Measurements from ENCODE around the gene SFTA2.

SFTA2 gene

DNA sequence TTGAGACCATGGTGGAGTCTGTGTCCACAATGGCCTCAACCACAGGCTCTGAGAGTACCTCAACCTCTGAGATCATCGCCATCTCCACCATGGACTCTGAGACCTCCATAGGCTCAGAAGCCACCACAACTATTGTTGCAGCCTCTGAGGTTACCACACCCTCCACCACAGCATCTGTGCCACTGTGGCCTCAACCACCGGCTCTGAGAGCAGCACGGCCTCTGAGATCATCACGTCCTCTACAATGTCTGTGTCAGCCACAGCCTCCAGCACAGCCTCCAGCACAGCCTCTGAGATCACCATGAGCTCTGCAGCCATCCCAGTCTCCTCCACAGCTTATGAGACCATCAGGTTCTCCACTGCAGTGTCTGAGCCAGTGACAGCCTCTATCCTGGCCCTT, 32.1 kb upstream of the SFTA2 start:
- TF ChIP-seq EGR1 (IDR thresholded peaks at IDR 0.05) (no peak), TAF1 (IDR thresholded peaks at IDR 0.05; ENCODE audit: low read depth) (no peak), FOXM1 (IDR thresholded peaks at IDR 0.05; ENCODE audit: borderline replicate concordance, low read depth) (no peak), NFIC (IDR thresholded peaks at IDR 0.05) (no peak), EP300 (IDR thresholded peaks at IDR 0.05; ENCODE audit: borderline replicate concordance) (no peak), CREB1 (IDR thresholded peaks at IDR 0.05; ENCODE audit: low read depth) (no peak)
- TF ChIP-seq, protein P1, sequence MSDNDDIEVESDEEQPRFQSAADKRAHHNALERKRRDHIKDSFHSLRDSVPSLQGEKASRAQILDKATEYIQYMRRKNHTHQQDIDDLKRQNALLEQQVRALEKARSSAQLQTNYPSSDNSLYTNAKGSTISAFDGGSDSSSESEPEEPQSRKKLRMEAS (IDR thresholded peaks at IDR 0.05): no peak

DNA sequence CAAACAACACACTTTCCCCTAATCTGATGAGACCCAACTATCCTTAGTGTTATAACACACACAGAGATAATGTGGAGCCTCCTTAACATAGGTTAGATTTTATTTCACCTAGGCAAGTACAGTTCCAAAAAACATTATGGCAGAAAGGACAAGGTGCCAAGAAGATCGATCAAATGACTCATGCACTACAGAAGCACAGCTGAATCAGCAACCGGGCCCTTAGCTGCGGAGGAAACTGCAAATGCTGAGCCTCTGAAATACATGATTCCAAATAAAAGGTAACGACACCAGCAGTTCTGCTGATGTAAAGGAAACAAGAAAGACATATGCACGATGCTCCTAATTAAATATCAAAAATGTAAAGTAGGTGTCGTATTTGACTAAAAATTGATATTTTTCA, 31.7 kb upstream of the SFTA2 start:
- TF ChIP-seq, protein P2, sequence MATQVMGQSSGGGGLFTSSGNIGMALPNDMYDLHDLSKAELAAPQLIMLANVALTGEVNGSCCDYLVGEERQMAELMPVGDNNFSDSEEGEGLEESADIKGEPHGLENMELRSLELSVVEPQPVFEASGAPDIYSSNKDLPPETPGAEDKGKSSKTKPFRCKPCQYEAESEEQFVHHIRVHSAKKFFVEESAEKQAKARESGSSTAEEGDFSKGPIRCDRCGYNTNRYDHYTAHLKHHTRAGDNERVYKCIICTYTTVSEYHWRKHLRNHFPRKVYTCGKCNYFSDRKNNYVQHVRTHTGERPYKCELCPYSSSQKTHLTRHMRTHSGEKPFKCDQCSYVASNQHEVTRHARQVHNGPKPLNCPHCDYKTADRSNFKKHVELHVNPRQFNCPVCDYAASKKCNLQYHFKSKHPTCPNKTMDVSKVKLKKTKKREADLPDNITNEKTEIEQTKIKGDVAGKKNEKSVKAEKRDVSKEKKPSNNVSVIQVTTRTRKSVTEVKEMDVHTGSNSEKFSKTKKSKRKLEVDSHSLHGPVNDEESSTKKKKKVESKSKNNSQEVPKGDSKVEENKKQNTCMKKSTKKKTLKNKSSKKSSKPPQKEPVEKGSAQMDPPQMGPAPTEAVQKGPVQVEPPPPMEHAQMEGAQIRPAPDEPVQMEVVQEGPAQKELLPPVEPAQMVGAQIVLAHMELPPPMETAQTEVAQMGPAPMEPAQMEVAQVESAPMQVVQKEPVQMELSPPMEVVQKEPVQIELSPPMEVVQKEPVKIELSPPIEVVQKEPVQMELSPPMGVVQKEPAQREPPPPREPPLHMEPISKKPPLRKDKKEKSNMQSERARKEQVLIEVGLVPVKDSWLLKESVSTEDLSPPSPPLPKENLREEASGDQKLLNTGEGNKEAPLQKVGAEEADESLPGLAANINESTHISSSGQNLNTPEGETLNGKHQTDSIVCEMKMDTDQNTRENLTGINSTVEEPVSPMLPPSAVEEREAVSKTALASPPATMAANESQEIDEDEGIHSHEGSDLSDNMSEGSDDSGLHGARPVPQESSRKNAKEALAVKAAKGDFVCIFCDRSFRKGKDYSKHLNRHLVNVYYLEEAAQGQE (IDR thresholded peaks at IDR 0.05; ENCODE audit: low read depth): no peak
- no peak for TF ChIP-seq CEBPB (IDR thresholded peaks at IDR 0.05)
- no peak for TF ChIP-seq RAD21 (IDR thresholded peaks at IDR 0.05; ENCODE audit: low read depth)

DNA sequence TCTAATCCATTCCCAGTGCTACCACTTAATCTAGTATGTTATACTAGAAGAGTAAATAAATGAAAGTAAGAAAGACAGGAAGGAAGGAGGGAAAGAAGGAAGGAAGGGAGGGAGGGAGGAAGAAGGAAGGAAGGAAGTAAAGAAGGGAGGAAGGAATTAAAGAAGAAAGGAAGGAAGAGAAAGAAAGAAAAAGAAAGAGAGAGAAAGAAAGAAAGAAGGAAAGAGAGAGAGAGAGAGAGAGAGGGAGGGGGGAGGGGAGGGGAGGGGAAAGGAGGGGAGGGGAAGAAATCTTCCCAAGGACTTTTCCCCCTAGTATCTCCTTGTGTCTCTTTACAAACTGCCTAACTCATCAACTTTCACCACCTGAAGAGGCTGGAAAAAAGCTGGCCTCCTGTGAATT, 30.7 kb upstream of the SFTA2 start:
- TF ChIP-seq YY1 (IDR thresholded peaks at IDR 0.05; ENCODE audit: low read depth): no peak
- TF ChIP-seq FOXM1 (IDR thresholded peaks at IDR 0.05; ENCODE audit: borderline replicate concordance, low read depth): no peak
- no peak for TF ChIP-seq TEAD4 (IDR thresholded peaks at IDR 0.05)
- no peak for TF ChIP-seq NFIC (IDR thresholded peaks at IDR 0.05)
- TF ChIP-seq, protein P3, sequence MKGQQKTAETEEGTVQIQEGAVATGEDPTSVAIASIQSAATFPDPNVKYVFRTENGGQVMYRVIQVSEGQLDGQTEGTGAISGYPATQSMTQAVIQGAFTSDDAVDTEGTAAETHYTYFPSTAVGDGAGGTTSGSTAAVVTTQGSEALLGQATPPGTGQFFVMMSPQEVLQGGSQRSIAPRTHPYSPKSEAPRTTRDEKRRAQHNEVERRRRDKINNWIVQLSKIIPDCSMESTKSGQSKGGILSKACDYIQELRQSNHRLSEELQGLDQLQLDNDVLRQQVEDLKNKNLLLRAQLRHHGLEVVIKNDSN (IDR thresholded peaks at IDR 0.05): no peak
- TF ChIP-seq, protein P1 (IDR thresholded peaks at IDR 0.05): no peak
- no peak for TF ChIP-seq TAF1 (IDR thresholded peaks at IDR 0.05; ENCODE audit: low read depth)
- TF ChIP-seq CEBPB (IDR thresholded peaks at IDR 0.05): no peak
- TF ChIP-seq, protein P2 (IDR thresholded peaks at IDR 0.05; ENCODE audit: low read depth): no peak
- TF ChIP-seq EGR1 (IDR thresholded peaks at IDR 0.05): no peak
- TF ChIP-seq EP300 (IDR thresholded peaks at IDR 0.05; ENCODE audit: borderline replicate concordance): no peak
- no peak for TF ChIP-seq CREB1 (IDR thresholded peaks at IDR 0.05; ENCODE audit: low read depth)

DNA sequence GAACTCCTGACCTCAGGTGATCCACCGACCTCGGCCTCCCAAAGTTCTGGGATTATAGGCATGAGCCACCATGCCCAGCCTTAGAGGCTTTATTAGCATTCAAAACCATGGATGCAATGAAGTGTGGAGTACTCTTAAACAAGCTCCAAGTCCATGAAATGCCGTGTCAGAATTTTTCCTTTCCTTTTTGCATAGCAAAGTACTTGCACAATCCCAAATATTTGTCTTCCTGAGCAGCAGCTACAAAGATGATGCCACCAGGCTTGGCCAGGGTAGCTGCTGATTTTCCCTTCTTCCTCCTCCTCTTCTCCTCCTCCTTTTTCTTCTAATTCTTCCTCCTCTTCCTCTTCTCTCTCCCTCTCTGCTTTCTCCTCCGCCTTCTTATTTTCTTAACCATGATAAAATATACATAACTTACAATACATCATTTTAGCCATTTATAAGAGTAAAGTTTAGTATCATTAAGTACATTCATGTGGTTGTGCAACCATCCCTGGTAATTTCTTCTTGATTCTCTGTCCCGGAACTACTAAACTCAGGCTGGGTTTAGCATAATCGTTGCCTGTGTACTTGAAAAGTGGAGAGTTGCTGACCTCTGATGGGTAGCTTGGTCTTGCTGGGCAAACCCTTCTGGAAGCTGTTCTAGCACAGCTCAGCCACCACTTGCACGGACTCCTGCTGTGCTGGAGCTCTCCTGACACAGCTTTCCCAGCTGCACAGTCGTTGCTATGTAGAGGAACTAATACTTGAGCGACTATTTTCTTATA, 29.1 kb upstream of the SFTA2 start:
- TF ChIP-seq FOXM1 (IDR thresholded peaks at IDR 0.05; ENCODE audit: borderline replicate concordance, low read depth) (no peak), YY1 (IDR thresholded peaks at IDR 0.05; ENCODE audit: low read depth) (no peak), CREB1 (IDR thresholded peaks at IDR 0.05; ENCODE audit: low read depth) (no peak), CEBPB (IDR thresholded peaks at IDR 0.05) (no peak), TEAD4 (IDR thresholded peaks at IDR 0.05) (no peak), ZBTB7A (IDR thresholded peaks at IDR 0.05; ENCODE audit: low read depth) (no peak), EGR1 (IDR thresholded peaks at IDR 0.05) (no peak), EP300 (IDR thresholded peaks at IDR 0.05; ENCODE audit: borderline replicate concordance) (no peak), TAF1 (IDR thresholded peaks at IDR 0.05; ENCODE audit: low read depth) (no peak), NFIC (IDR thresholded peaks at IDR 0.05) (no peak), RAD21 (IDR thresholded peaks at IDR 0.05; ENCODE audit: low read depth) (no peak), TCF12 (IDR thresholded peaks at IDR 0.05; ENCODE audit: low read depth) (no peak)
- TF ChIP-seq, protein P1 (IDR thresholded peaks at IDR 0.05): no peak
- TF ChIP-seq, protein P2 (IDR thresholded peaks at IDR 0.05; ENCODE audit: low read depth): no peak
- TF ChIP-seq, protein P3 (IDR thresholded peaks at IDR 0.05): no peak

Measured in Ishikawa (cell line).